HG03108 (cell line): ENCODE data around the gene GARNL3.
A peak's percentile ranks its signal among the peaks of the same experiment; 100 is the strongest.

Experiments
- ATAC-seq: cut with Tn5 transposase; IDR thresholded peaks from one replicate; pipeline ENCODE4 v1.9.1; 2021; ENCODE audit warnings: moderate library complexity; ENCODE audit not compliant: unreplicated experiment

The GARNL3 gene

GRCh38 chr9:127370672-127371648 lies 106.4 kb downstream of the GARNL3 start:
- ATAC-seq: no peak

GRCh38 chr9:127380479-127380878 lies 115.9 kb downstream of the GARNL3 start:
- ATAC-seq: no peak

- ATAC-seq: no peak
Measured at GRCh38 chr9:127382541-127382940, 118.0 kb downstream of the GARNL3 start.

GRCh38 chr9:127384016-127384730 lies 119.6 kb downstream of the GARNL3 start:
- ATAC-seq: no peak

- no peak for ATAC-seq
Measured at GRCh38 chr9:127384901-127385300, 120.3 kb downstream of the GARNL3 start.

GRCh38 chr9:127386249-127386648 lies 121.7 kb downstream of the GARNL3 start:
- no peak for ATAC-seq

- ATAC-seq: no peak
Measured at GRCh38 chr9:127386981-127387380, 122.4 kb downstream of the GARNL3 start.

GRCh38 chr9:127388037-127388855 lies 123.7 kb downstream of the GARNL3 start:
- ATAC-seq: peak; percentile 77

GRCh38 chr9:127388856-127389238 lies 124.3 kb downstream of the GARNL3 start:
- no peak for ATAC-seq

- no peak for ATAC-seq
Measured at GRCh38 chr9:127389381-127390247, 125.0 kb downstream of the GARNL3 start.

GRCh38 chr9:127390248-127390545 lies 125.6 kb downstream of the GARNL3 start:
- ATAC-seq: no peak

GRCh38 chr9:127390563-127390962 lies 126.0 kb downstream of the GARNL3 start:
- ATAC-seq: no peak

GRCh38 chr9:127392166-127392565 lies 127.6 kb downstream of the GARNL3 start:
- ATAC-seq: no peak

- no peak for ATAC-seq
Measured at GRCh38 chr9:127392976-127393375, 128.4 kb downstream of the GARNL3 start.

- no peak for ATAC-seq
Measured at GRCh38 chr9:127393645-127394044, 129.1 kb downstream of the GARNL3 start.

- ATAC-seq: no peak
Measured at GRCh38 chr9:127395497-127396252, 131.1 kb downstream of the GARNL3 start.

GRCh38 chr9:127396253-127396807 lies 131.8 kb downstream of the GARNL3 start:
- ATAC-seq: no peak

- ATAC-seq: peak; percentile 91
Measured at GRCh38 chr9:127396808-127397645, 132.5 kb downstream of the GARNL3 start, which contains the start of gene SLC2A8. Gene SLC2A8, plus strand, starts transcription at chr9:127397169. Its CDS starts 62 bp downstream, at chr9:127397231.
